Measurements from ENCODE around the gene SRCAP.
"Not testable (repeated sequence)": the region's sequence is repeated elsewhere in the genome, so short reads cannot be mapped to it uniquely, and the experiment has no call there.

Gene SRCAP

DNA sequence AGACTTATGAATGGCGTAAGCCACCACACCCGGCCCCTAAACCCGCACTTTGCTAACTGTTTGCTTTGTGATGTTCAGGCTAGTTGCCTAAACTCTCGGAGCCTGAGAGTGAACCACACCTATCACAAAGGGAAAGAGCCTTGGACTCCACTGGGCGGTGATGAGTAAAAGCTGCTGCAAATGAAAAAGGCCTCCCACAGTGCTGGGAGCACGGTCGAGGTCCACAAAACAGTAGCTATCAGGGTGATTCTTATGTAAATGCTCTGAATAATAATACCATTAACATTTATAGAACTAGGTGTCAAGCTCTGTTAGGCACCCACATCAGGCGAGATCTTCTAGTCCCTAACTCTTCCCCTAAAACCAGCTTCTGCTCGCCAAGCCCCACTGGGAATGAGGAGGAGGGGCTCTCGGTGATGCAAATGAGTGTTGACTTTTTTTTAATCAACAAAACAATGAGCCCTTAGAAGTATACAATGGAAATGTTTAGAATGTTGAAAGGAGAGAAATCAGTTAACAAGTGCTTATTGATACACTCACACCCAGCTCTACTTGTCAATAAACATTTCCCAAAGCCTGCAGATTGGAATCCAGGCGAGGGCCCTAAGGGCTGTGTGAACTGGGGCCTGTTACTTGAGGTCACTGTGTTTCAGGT is 20.9 kb upstream of the SRCAP start:
- H3K9me3 ChIP-seq (ENCODE audit: control insufficient read depth, low read length), result no peaks in the 10 kb centered on the region
- 0 to 6% methylated on average over 8 to 11 of the region's 11 CpGs for WGBS, 2 experiments
- peaks cover 99% of the 10 kb centered on the region for H3K27me3 ChIP-seq (ENCODE audit: control insufficient read depth, insufficient read depth, low read length, poor library complexity, severe bottlenecking)
- H3K4me1 ChIP-seq (ENCODE audit: control insufficient read depth, insufficient read depth, low read length), result peaks cover 5% of the 10 kb centered on the region
- H3K4me3 ChIP-seq (ENCODE audit: insufficient read depth, low read depth, low read length), result no peak overlapping the region
- no peak overlapping the region for H3K27ac ChIP-seq (ENCODE audit: insufficient read depth, low read depth, low read length, poor library complexity, severe bottlenecking)
- H3K36me3 ChIP-seq (ENCODE audit: control insufficient read depth, insufficient read depth, low read length), result no peaks in the 10 kb centered on the region

- Histone ChIP-seq H3K27me3 (ENCODE audit: control insufficient read depth, insufficient read depth, low read length, poor library complexity, severe bottlenecking) (peaks cover 99% of the 10 kb centered on the region), H3K4me3 (ENCODE audit: insufficient read depth, low read depth, low read length) (no peak overlapping the region), H3K9me3 (ENCODE audit: control insufficient read depth, low read length) (no peaks in the 10 kb centered on the region), H3K36me3 (ENCODE audit: control insufficient read depth, insufficient read depth, low read length) (no peaks in the 10 kb centered on the region), H3K4me1 (ENCODE audit: control insufficient read depth, insufficient read depth, low read length) (peaks cover 5% of the 10 kb centered on the region), H3K27ac (ENCODE audit: insufficient read depth, low read depth, low read length, poor library complexity, severe bottlenecking) (no peak overlapping the region)
- WGBS, 2 experiments, result 36 to 57% methylated on average over 3 of the region's 3 CpGs
Measured at GRCh38 chr16:30678586-30678970, 20.4 kb upstream of the SRCAP start.

- no peak overlapping the region for H3K27ac ChIP-seq (ENCODE audit: insufficient read depth, low read depth, low read length, poor library complexity, severe bottlenecking)
- H3K9me3 ChIP-seq (ENCODE audit: control insufficient read depth, low read length), result no peaks in the 10 kb centered on the region
- H3K4me3 ChIP-seq (ENCODE audit: insufficient read depth, low read depth, low read length), result no peak overlapping the region
- 88 to 90% methylated on average over 3 of the region's 3 CpGs for WGBS, 2 experiments
- peaks cover 5% of the 10 kb centered on the region for H3K4me1 ChIP-seq (ENCODE audit: control insufficient read depth, insufficient read depth, low read length)
- no peaks in the 10 kb centered on the region for H3K36me3 ChIP-seq (ENCODE audit: control insufficient read depth, insufficient read depth, low read length)
- H3K27me3 ChIP-seq (ENCODE audit: control insufficient read depth, insufficient read depth, low read length, poor library complexity, severe bottlenecking), result peaks cover 96% of the 10 kb centered on the region
Measured at GRCh38 chr16:30680326-30680725, 18.6 kb upstream of the SRCAP start.

GRCh38 chr16:30688701-30689100 is 10.3 kb upstream of the SRCAP start:
- Histone ChIP-seq H3K27ac (ENCODE audit: insufficient read depth, low read depth, low read length, poor library complexity, severe bottlenecking) (no peak overlapping the region), H3K36me3 (ENCODE audit: control insufficient read depth, insufficient read depth, low read length) (no peaks in the 10 kb centered on the region), H3K4me3 (ENCODE audit: insufficient read depth, low read depth, low read length) (no peak overlapping the region), H3K27me3 (ENCODE audit: control insufficient read depth, insufficient read depth, low read length, poor library complexity, severe bottlenecking) (peaks cover 96% of the 10 kb centered on the region), H3K9me3 (ENCODE audit: control insufficient read depth, low read length) (no peaks in the 10 kb centered on the region), H3K4me1 (ENCODE audit: control insufficient read depth, insufficient read depth, low read length) (no peaks in the 10 kb centered on the region)
- WGBS, 2 experiments, result 55 to 63% methylated on average over 4 of the region's 4 CpGs

DNA sequence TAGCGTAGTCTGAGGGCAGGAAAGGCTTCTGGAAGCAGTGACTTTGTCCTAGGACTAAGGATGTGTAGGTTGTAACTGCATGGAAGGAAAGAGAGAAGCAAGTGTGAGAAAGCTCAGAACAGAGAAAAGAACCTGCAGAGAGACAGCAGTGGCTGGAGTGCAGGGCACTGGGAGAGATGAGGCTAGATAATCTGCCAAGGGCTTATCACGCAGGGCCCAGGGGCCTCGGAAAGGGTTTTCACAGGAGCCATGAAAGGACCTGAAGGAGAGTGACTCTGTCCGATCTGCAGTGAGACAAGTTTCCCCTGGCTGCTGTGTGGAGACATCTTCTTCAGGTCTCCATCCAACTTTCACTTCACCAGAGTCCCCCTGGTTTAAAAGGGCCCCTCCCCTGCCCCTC is 7.1 kb upstream of the SRCAP start:
- H3K9me3 ChIP-seq (ENCODE audit: control insufficient read depth, low read length), result no peaks in the 10 kb centered on the region
- H3K36me3 ChIP-seq (ENCODE audit: control insufficient read depth, insufficient read depth, low read length), result no peaks in the 10 kb centered on the region
- H3K27me3 ChIP-seq (ENCODE audit: control insufficient read depth, insufficient read depth, low read length, poor library complexity, severe bottlenecking), result peaks cover 86% of the 10 kb centered on the region
- no peaks in the 10 kb centered on the region for H3K4me1 ChIP-seq (ENCODE audit: control insufficient read depth, insufficient read depth, low read length)
- WGBS, 2 experiments, result 33 to 39% methylated on average over 4 of the region's 4 CpGs
- H3K27ac ChIP-seq (ENCODE audit: insufficient read depth, low read depth, low read length, poor library complexity, severe bottlenecking), result no peak overlapping the region
- no peak overlapping the region for H3K4me3 ChIP-seq (ENCODE audit: insufficient read depth, low read depth, low read length)

GRCh38 chr16:30692396-30693064 is 6.4 kb upstream of the SRCAP start:
- Histone ChIP-seq H3K36me3 (ENCODE audit: control insufficient read depth, insufficient read depth, low read length) (no peaks in the 10 kb centered on the region), H3K4me1 (ENCODE audit: control insufficient read depth, insufficient read depth, low read length) (no peaks in the 10 kb centered on the region), H3K27me3 (ENCODE audit: control insufficient read depth, insufficient read depth, low read length, poor library complexity, severe bottlenecking) (peaks cover 84% of the 10 kb centered on the region), H3K27ac (ENCODE audit: insufficient read depth, low read depth, low read length, poor library complexity, severe bottlenecking) (no peak overlapping the region), H3K4me3 (ENCODE audit: insufficient read depth, low read depth, low read length) (no peak overlapping the region), H3K9me3 (ENCODE audit: control insufficient read depth, low read length) (no peaks in the 10 kb centered on the region)
- 33% methylated on average over 10 of the region's 10 CpGs for WGBS, 2 experiments

- Histone ChIP-seq H3K9me3 (ENCODE audit: control insufficient read depth, low read length) (no peaks in the 10 kb centered on the region), H3K27me3 (ENCODE audit: control insufficient read depth, insufficient read depth, low read length, poor library complexity, severe bottlenecking) (peaks cover 58% of the 10 kb centered on the region), H3K4me1 (ENCODE audit: control insufficient read depth, insufficient read depth, low read length) (peaks cover 4% of the 10 kb centered on the region), H3K36me3 (ENCODE audit: control insufficient read depth, insufficient read depth, low read length) (peaks cover 3% of the 10 kb centered on the region), H3K27ac (ENCODE audit: insufficient read depth, low read depth, low read length, poor library complexity, severe bottlenecking) (no peak overlapping the region), H3K4me3 (ENCODE audit: insufficient read depth, low read depth, low read length) (no peak overlapping the region)
- WGBS, 2 experiments, result 90 to 94% methylated on average over 11 of the region's 11 CpGs
Measured at GRCh38 chr16:30694926-30695693, 3.9 kb upstream of the SRCAP start.

GRCh38 chr16:30696646-30697045 is 2.3 kb upstream of the SRCAP start:
- H3K36me3 ChIP-seq (ENCODE audit: control insufficient read depth, insufficient read depth, low read length), result peaks cover 18% of the 10 kb centered on the region
- peaks cover 43% of the 10 kb centered on the region for H3K27me3 ChIP-seq (ENCODE audit: control insufficient read depth, insufficient read depth, low read length, poor library complexity, severe bottlenecking)
- H3K4me1 ChIP-seq (ENCODE audit: control insufficient read depth, insufficient read depth, low read length); H3K9me3 ChIP-seq (ENCODE audit: control insufficient read depth, low read length); H3K27ac ChIP-seq (ENCODE audit: insufficient read depth, low read depth, low read length, poor library complexity, severe bottlenecking); H3K4me3 ChIP-seq (ENCODE audit: insufficient read depth, low read depth, low read length): not testable (repeated sequence)
- WGBS, 2 experiments, result 84 to 86% methylated on average over 3 of the region's 3 CpGs

DNA sequence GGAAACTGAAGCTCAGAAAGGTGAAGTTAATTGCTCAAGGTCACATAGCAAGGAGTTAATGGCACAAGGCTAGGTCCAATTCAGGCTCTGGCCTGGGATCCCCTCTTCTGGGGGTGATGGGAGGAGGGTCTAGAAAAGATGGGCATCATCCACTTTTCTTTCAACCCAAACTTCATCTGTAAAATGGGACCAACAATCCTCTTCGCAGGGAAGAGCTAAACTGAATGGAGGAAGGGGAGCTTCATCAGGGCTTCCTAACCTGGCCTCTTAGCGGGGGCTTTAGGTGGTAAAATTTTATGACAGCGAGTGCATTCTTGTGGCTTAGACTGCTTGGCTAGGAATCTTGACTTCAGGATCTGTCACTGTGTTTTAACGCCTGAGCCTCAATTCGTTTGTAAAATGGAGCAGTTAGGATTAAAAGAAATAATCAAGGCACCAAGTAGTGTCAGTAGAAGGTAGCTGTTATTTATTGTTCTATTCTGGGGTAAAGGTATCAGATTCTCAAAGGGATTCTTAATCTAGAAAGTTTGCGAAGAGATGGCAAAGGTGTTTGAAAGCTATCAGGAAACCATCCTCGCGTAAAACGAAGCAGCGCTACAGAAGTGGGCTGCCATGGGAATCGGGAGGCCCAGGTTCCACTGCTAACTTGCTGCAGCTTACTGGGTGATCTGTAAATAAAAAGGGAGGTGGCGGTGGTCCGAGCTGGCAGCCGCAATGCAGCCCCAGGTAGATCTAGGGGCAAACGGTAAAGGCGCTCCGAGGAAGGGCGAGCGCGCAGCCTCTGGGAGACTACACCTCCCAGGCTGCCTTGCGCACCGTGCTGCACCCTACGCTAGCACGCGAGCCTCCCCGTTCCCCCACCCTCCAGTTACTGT is 1.5 kb upstream of the SRCAP start:
- no peaks in the 10 kb centered on the region for H3K9me3 ChIP-seq (ENCODE audit: control insufficient read depth, low read length)
- peaks cover 23% of the 10 kb centered on the region for H3K36me3 ChIP-seq (ENCODE audit: control insufficient read depth, insufficient read depth, low read length)
- H3K4me3 ChIP-seq (ENCODE audit: insufficient read depth, low read depth, low read length), result peak overlapping the region; percentile 100
- 17 to 18% methylated on average over 26 of the region's 26 CpGs for WGBS, 2 experiments
- peak overlapping the region; percentile 100 for H3K27ac ChIP-seq (ENCODE audit: insufficient read depth, low read depth, low read length, poor library complexity, severe bottlenecking)
- H3K4me1 ChIP-seq (ENCODE audit: control insufficient read depth, insufficient read depth, low read length), result peaks cover 4% of the 10 kb centered on the region
- peaks cover 35% of the 10 kb centered on the region for H3K27me3 ChIP-seq (ENCODE audit: control insufficient read depth, insufficient read depth, low read length, poor library complexity, severe bottlenecking)

Measured in ectodermal cell (in vitro differentiated cells).